Muscle layer of duodenum (tissue), 2 donors: ENCODE data around the gene SYCP3.
"Not testable (repeated sequence)": the region's sequence is repeated elsewhere in the genome, so short reads cannot be mapped to it uniquely, and the experiment has no call there.

Experiments used
- H3K27ac ChIP-seq: one replicate; pipeline ENCODE4 v1.7.0; 2013; ENCODE audit warnings: mild to moderate bottlenecking, low read length
- H3K27me3 ChIP-seq: one replicate; pipeline ENCODE4 v1.7.0; 2013; ENCODE audit warnings: low read depth, mild to moderate bottlenecking, control low read depth, low read length
- H3K36me3 ChIP-seq, 2 donors: one replicate each; pipeline ENCODE4 v1.7.0; 2013; ENCODE audit warnings: low read length in 2 of 2, control low read depth in 1 of 2, mild to moderate bottlenecking in 1 of 2; ENCODE audit not compliant: insufficient read depth in 2 of 2, control insufficient read depth in 1 of 2
- H3K4me1 ChIP-seq, 2 donors: one replicate each; pipeline ENCODE4 v1.7.0; 2013; ENCODE audit warnings: low read length in 2 of 2, mild to moderate bottlenecking in 2 of 2, control low read depth in 1 of 2, moderate library complexity in 1 of 2; ENCODE audit not compliant: insufficient read depth in 2 of 2, control insufficient read depth in 1 of 2
- H3K4me3 ChIP-seq, 2 donors: one replicate each; pipeline ENCODE4 v1.7.0; 2013; ENCODE audit warnings: low read length in 2 of 2, low read depth in 1 of 2, mild to moderate bottlenecking in 1 of 2
- H3K9me3 ChIP-seq, 2 donors: one replicate each; pipeline ENCODE4 v1.7.0; 2013; ENCODE audit warnings: low read length in 2 of 2, control low read depth in 1 of 2, mild to moderate bottlenecking in 1 of 2; ENCODE audit not compliant: control insufficient read depth in 1 of 2
- donor health status: healthy.

Gene SYCP3

DNA sequence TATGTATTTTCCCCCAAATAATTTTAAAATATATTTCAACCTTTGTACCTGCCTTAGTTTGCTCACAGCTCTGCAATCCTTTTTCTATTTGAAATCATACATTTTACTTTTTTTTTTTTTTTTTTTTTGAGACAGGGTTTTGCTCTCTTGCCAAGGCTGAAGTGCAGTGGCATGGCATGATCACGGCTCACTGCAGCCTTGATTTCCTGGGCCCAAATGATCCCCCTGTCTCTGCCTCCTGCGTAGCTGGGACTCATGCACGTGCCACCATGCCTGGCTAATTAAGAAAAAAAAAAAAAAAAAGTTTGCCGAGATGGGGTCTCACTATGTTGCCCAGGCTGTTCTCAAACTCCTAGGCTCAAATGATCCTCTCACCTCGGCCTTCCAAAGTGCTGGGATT, 1.3 kb upstream of the SYCP3 start:
- Histone ChIP-seq H3K36me3 (peaks cover 17 to 30% of the 10 kb centered on the region in 2 donors), H3K27me3 (no peaks in the 10 kb centered on the region), H3K27ac (no peak overlapping the region)

DNA sequence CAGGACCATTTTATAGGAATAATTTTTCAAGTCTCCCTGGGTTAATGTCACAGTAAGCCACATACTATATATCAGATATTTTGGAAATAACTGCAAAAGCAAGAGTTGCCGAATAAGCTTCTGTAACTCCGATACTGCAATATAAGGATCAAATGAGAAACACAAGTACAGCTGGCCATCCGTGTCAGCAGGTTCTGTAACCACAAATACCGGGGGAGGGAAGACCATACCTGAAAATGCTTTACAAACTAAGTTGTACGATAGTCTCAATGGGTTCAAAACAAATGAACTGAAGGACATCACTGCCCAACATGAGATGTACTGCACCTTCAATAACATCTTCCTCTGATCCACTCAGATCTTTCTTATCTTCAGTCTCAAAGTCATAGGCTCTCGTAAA, 1.8 kb downstream of the SYCP3 start:
- Histone ChIP-seq H3K27ac (no peak overlapping the region), H3K36me3 (peaks cover 13 to 18% of the 10 kb centered on the region in 2 donors), H3K4me1 (no peaks in the 10 kb centered on the region), H3K9me3 (no peaks in the 10 kb centered on the region), H3K4me3 (no peak overlapping the region), H3K27me3 (no peaks in the 10 kb centered on the region)

More for the DNA sequence above, 1.3 kb upstream of the SYCP3 start:
- Histone ChIP-seq H3K4me3 (no peak overlapping the region), H3K4me1 (no peaks in the 10 kb centered on the region), H3K9me3 (no peaks in the 10 kb centered on the region)

GRCh38 chr12:101734482-101734881, 4.8 kb downstream of the SYCP3 start:
- H3K4me1 ChIP-seq, H3K27ac ChIP-seq, H3K9me3 ChIP-seq, H3K27me3 ChIP-seq, H3K4me3 ChIP-seq: not testable (repeated sequence)
- H3K36me3 ChIP-seq, result peaks cover 19 to 25% of the 10 kb centered on the region in 2 donors

GRCh38 chr12:101733166-101733565, 6.1 kb downstream of the SYCP3 start:
- H3K36me3 ChIP-seq, result peaks cover 22 to 24% of the 10 kb centered on the region in 2 donors
- no peaks in the 10 kb centered on the region for H3K4me1 ChIP-seq
- no peaks in the 10 kb centered on the region for H3K9me3 ChIP-seq
- no peak overlapping the region for H3K27ac ChIP-seq
- H3K27me3 ChIP-seq, result no peaks in the 10 kb centered on the region
- no peak overlapping the region for H3K4me3 ChIP-seq

DNA sequence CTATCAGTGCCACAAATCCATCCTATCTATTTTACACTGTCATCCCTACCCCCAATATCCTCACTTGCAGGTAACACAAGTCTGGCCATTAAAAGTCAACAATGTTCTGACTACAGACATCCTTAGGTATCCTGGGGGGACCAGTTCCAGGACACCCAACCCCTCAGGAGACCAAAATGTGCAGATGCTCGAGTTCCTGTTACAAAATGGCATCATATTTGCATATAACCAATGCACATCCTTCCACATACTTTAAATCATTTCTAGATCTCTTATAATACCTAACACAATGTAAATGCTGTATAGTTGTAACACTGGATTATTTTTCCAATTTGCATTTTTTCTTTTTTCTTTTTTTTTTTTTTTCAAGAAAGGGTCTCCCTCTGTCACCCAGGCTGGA, 6.9 kb downstream of the SYCP3 start:
- peaks cover 19 to 22% of the 10 kb centered on the region in 2 donors for H3K36me3 ChIP-seq
- H3K9me3 ChIP-seq, result no peaks in the 10 kb centered on the region
- H3K4me1 ChIP-seq, result no peaks in the 10 kb centered on the region
- no peak overlapping the region for H3K27ac ChIP-seq
- no peak overlapping the region for H3K4me3 ChIP-seq
- H3K27me3 ChIP-seq, result no peaks in the 10 kb centered on the region

- H3K4me3 ChIP-seq, result no peak overlapping the region
- H3K36me3 ChIP-seq, result peaks cover 26 to 29% of the 10 kb centered on the region in 2 donors
- no peaks in the 10 kb centered on the region for H3K27me3 ChIP-seq
- H3K9me3 ChIP-seq, result no peaks in the 10 kb centered on the region
- H3K27ac ChIP-seq, result no peak overlapping the region
- H3K4me1 ChIP-seq, result no peaks in the 10 kb centered on the region
Observed at GRCh38 chr12:101729842-101730241, 9.4 kb downstream of the SYCP3 start.

DNA sequence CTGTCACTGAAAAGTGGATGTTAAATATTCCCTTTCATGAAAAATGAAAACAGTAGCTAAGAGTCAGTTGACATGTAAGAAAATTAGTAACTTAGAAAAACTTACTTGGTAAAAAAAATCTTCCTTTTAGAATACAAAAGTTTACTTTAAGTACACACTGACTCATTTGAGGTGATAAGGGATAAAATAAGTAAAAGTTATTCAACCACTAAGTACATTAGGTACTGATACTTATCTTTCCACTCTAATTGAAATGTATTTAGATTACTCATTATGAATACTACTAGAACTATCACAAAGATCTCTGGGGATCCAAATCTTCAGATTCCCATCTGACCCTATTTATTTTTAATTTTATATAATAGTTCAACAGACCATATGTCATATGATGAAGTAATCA, 12.2 kb downstream of the SYCP3 start:
- no peak overlapping the region for H3K4me3 ChIP-seq
- H3K9me3 ChIP-seq, result no peaks in the 10 kb centered on the region
- peaks cover 25 to 29% of the 10 kb centered on the region in 2 donors for H3K36me3 ChIP-seq
- H3K27me3 ChIP-seq, result no peaks in the 10 kb centered on the region
- H3K4me1 ChIP-seq, result no peaks in the 10 kb centered on the region
- no peak overlapping the region for H3K27ac ChIP-seq

DNA sequence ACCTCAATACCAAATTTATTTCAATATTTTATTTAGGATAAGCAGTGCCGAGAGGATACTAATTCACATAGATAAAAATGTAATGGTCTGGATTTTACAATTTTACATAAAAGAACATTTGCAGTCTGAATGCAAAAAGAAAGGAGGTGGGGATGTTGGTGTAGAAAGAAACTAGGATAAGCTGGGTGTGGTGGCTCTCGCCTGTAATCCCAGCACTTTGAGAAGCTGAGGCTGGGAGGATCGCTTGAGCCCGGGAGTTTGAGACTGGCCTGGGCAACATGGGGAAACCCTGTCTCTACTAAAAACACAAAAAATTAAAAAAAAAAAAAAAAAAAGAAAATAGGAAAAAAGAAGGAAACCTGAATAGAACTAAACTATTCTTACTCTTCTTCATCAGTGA, 16.9 kb downstream of the SYCP3 start:
- no peaks in the 10 kb centered on the region for H3K9me3 ChIP-seq
- H3K4me3 ChIP-seq, result no peak overlapping the region
- H3K27ac ChIP-seq, result no peak overlapping the region
- H3K27me3 ChIP-seq, result no peaks in the 10 kb centered on the region
- peaks cover 16 to 23% of the 10 kb centered on the region in 2 donors for H3K36me3 ChIP-seq
- H3K4me1 ChIP-seq, result no peaks in the 10 kb centered on the region

DNA sequence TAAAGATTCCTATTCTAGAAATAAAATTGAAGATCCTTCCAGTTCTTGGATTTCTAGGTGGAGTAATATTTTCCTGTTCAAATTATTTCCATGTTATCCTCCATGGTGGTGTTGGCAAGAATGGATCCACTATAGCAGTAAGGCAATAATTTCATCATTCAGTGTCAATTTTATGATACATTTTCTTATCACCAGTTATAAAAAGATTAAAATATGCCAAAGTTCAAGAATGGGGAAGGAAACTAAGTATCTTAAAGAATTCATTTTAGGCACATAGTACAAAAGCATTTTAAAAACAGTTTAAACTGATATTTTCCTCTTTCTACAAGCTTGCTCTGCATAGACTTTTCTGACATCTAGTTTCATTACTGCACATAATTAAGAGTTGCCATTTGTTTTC, 19.1 kb downstream of the SYCP3 start:
- Histone ChIP-seq H3K4me1 (peaks cover 0 to 5% of the 10 kb centered on the region in 2 donors), H3K27me3 (no peaks in the 10 kb centered on the region), H3K9me3 (no peaks in the 10 kb centered on the region), H3K27ac (no peak overlapping the region), H3K36me3 (peaks cover 11% of the 10 kb centered on the region in 2 donors), H3K4me3 (no peak overlapping the region)

- no peaks in the 10 kb centered on the region for H3K27me3 ChIP-seq
- H3K4me1 ChIP-seq, result peaks cover 0 to 6% of the 10 kb centered on the region in 2 donors
- no peak overlapping the region for H3K27ac ChIP-seq
- H3K36me3 ChIP-seq, result peaks cover 7 to 11% of the 10 kb centered on the region in 2 donors
- no peaks in the 10 kb centered on the region for H3K9me3 ChIP-seq
- H3K4me3 ChIP-seq, result no peak overlapping the region
Observed at GRCh38 chr12:101719566-101719965, 19.7 kb downstream of the SYCP3 start.

DNA sequence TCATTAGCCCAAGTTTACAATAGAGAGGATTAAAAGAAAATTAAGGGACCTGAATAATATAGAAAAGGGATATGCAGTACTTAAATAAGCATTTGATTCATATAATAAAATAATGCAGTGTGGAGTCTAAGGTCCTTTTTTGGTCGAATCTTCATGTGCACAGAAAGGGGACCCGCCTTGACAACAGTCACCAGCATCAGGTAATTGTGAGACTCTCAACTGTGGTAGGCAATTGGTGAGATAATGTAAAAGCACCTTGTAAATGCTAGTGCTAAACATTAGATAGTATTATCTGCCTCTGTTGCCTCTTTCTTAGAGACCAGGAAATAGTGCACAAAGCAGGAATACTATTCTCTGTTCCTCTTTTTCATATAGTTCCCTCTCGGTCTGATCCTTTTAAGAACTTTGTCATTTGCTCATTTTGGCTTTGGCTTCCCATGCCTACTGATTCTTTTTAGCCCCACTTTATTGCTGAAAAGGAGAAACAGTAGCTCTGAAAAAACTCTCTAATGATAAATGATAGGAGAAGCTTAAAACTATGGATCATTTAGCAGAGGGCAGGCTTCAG, 24.3 kb downstream of the SYCP3 start:
- Histone ChIP-seq H3K27me3 (no peaks in the 10 kb centered on the region), H3K9me3 (no peaks in the 10 kb centered on the region), H3K27ac (peak overlapping the region; percentile 19), H3K36me3 (no peaks in the 10 kb centered on the region), H3K4me1 (peaks cover 9 to 12% of the 10 kb centered on the region in 2 donors), H3K4me3 (no peak overlapping the region)

GRCh38 chr12:101713930-101714329, 25.3 kb downstream of the SYCP3 start:
- Histone ChIP-seq H3K4me1 (peaks cover 9 to 15% of the 10 kb centered on the region in 2 donors), H3K4me3 (no peak overlapping the region), H3K27me3 (no peaks in the 10 kb centered on the region), H3K9me3 (no peaks in the 10 kb centered on the region), H3K27ac (peak overlapping the region; percentile 74), H3K36me3 (no peaks in the 10 kb centered on the region)
